K562 (cell line): Measurements from ENCODE around the gene BOD1L2. TPM values are rescaled to one million over a fixed set of nuclear protein-coding genes. Genes with fewer than 3 reads are reported as not detected.

Experiments used
- AFF4 ChIP-seq: sonication (generic); formaldehyde crosslinking; IDR thresholded peaks from 2 replicates; pipeline ENCODE4 v1.8.0; 2023; ENCODE audit warnings: mild to moderate bottlenecking, missing genetic modification reagents
- CSDE1 ChIP-seq, 2 experiments: fragments of 450-650 bp; IDR thresholded peaks; 2 replicates each; pipeline ENCODE4 v1.6.1; 2016; ENCODE audit warnings: mild to moderate bottlenecking in 1 of 2
- E2F8 ChIP-seq: fragments of 450-650 bp; IDR thresholded peaks from 2 replicates; pipeline ENCODE4 v1.7.1; 2018; ENCODE audit warnings: mild to moderate bottlenecking, low read depth; ENCODE audit not compliant: partially characterized antibody
- KLF16 ChIP-seq: IDR thresholded peaks from 2 replicates; pipeline ENCODE4 v1.6.1; 2016; ENCODE audit warnings: antibody characterized with exemption
- LCOR ChIP-seq: sonication (generic); formaldehyde crosslinking; IDR thresholded peaks from 2 replicates; pipeline ENCODE4 v1.8.0; 2022; ENCODE audit warnings: mild to moderate bottlenecking, missing genetic modification reagents
- MAZ ChIP-seq, 2 experiments: fragments of 450-650 bp in 1 of 2; sonication (generic) in 1 of 2; formaldehyde crosslinking; IDR thresholded peaks in 1 of 2; conservative IDR thresholded peaks in 1 of 2; 2 replicates each; pipeline versions ENCODE4 v1.4.0 to v1.5.0; 2020; ENCODE audit warnings: mild to moderate bottlenecking in 1 of 2, missing genetic modification reagents in 1 of 2
- MEF2A ChIP-seq: IDR thresholded peaks from 2 replicates; pipeline ENCODE4 v1.6.1; 2011; ENCODE audit warnings: low read depth, mild to moderate bottlenecking, low read length, moderate library complexity; ENCODE audit not compliant: control insufficient read depth
- MEF2D ChIP-seq: conservative IDR thresholded peaks from 2 replicates; pipeline ENCODE4 v1.6.1; 2016; ENCODE audit warnings: low read depth, missing genetic modification characterization, missing compliant biosample characterization
- NELFE ChIP-seq: IDR thresholded peaks from 2 replicates; pipeline ENCODE4 v1.6.1; 2011; ENCODE audit warnings: mild to moderate bottlenecking; ENCODE audit not compliant: insufficient read depth, insufficient read length
- RREB1 ChIP-seq: fragments of 250-450 bp; sonication (Bioruptor Pico); IDR thresholded peaks from 2 replicates; pipeline ENCODE4 v1.4.0; 2020
- TAF15 ChIP-seq: fragments of 200-400 bp; formaldehyde crosslinking; IDR thresholded peaks from 2 replicates; pipeline ENCODE4 v1.6.1; 2017; ENCODE audit warnings: mild to moderate bottlenecking, low read depth, low read length, moderate library complexity
- ZNF175 ChIP-seq: fragments of 200-800 bp; sonication (Bioruptor generic); IDR thresholded peaks from 2 replicates; pipeline ENCODE4 v1.6.1; 2016; ENCODE audit warnings: low read depth, mild to moderate bottlenecking, missing genetic modification characterization, missing compliant biosample characterization
- ZNF395 ChIP-seq: fragments of 200-800 bp; sonication (Bioruptor generic); IDR thresholded peaks from 2 replicates; pipeline ENCODE4 v1.6.1; 2017; ENCODE audit warnings: missing genetic modification characterization, missing compliant biosample characterization
- polyA plus RNA-seq, 8 experiments: library from polyadenylated mRNA; depleted of rRNA in 4 of 8; stranded (reverse) in 5 of 8; unstranded in 3 of 8; fragments of >200 nt; fragmentation: Nextera tagmentation in 2 of 8; fragmentation: Illumina TruSeq in 1 of 8; extraction: Ambion mirVana in 2 of 8; extraction: Trizol in 1 of 8; gene quantifications; 2 replicates each; pipeline versions ENCODE4 v1.2.1 to v1.2.3, GENCODE V29; 2011 to 2014; ENCODE audit warnings: inconsistent platforms in 1 of 8, missing spikeins in 1 of 8
- total RNA-seq, 7 experiments: library from RNA; depleted of rRNA in 6 of 7; stranded (reverse); fragments of >200 nt in 6 of 7; fragmentation: Illumina TruSeq in 2 of 7; extraction: Trizol in 2 of 7; gene quantifications; 2 replicates each; pipeline versions ENCODE4 v1.2.1 to v1.2.3, GENCODE V29; 2011 to 2021; ENCODE audit warnings: low replicate concordance in 1 of 7

The BOD1L2 gene
- total and polyA plus RNA-seq, 9 of the 15 experiments (the other 6 are each of a cell fraction or from before 2014, with no cell fraction given), result 0.03 TPM; not detected in 8

- TF ChIP-seq RREB1 (no peak), AFF4 (CRISPR knock-in tag) (no peak), NELFE (no peak), MEF2A (peak; percentile 93), KLF16 (no peak), MAZ (CRISPR knock-in tag; conservative IDR thresholded peaks at IDR 0.05 in 1 of 2, IDR thresholded peaks at IDR 0.05 in 1 of 2) (no peak), TAF15 (no peak), MEF2D (tag) (0 out of 2 replicates have a peak, but pooled peaks have one; percentile 47), CSDE1 (IDR thresholded peaks at IDR 0.05) (no peak), E2F8 (no peak), LCOR (CRISPR knock-in tag) (no peak), ZNF175 (CRISPR knock-in tag) (0 out of 2 replicates have a peak, but pooled peaks have one; percentile 42), ZNF395 (no peak)
Observed at GRCh38 chr18:57107140-57107832, 39.6 kb upstream of the BOD1L2 start (continued).
